ENCODE data around the gene GALNT9.

The GALNT9 gene

GRCh38 chr12:132325733-132326130 is 3.7 kb downstream of the GALNT9 start:
- DNase-seq (ENCODE audit: low spot score), result no peak

DNA sequence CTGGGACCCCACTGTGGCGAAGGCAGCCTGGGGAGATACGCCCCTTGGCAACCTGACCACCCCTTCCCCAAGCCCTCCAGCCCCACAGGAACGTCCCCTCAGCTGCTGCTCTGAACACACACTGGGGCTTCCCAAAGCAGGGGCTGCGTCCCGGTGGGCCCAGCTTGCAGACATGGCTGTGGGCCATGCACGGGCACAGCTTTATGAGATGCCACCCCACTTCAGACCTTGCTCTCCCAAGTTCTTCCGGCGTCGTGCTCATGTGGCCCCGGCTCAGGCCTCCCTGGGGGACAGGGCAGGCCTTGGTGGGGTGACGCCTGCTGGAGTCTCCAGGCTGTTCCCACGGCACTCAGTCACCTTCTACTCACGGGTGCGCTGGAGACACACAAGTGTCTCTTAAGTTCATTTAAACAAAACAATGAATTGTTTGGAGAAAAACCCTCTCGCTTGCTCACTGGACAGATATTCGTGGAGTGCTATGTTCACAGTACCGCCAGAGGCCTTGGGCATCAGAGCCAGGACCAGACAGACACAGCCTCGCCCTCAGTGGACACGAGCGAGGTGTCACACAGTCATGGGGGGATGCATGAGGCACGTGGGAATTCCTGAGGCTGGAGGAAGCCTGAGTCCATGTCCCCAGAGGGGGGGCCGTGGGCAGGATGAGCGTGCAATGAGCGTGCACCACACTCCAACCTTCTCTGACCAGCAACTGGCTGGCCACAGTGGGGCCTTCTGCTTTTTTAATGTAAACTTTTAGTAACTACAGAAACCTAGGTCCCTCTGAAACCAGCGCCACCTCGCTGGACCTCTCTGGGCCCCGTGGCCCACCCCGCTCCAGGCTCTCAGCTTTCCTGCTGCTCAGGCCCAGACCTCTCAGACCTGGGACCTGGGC is 4.3 kb downstream of the GALNT9 start:
- no peak for DNase-seq (ENCODE audit: low spot score)

DNA sequence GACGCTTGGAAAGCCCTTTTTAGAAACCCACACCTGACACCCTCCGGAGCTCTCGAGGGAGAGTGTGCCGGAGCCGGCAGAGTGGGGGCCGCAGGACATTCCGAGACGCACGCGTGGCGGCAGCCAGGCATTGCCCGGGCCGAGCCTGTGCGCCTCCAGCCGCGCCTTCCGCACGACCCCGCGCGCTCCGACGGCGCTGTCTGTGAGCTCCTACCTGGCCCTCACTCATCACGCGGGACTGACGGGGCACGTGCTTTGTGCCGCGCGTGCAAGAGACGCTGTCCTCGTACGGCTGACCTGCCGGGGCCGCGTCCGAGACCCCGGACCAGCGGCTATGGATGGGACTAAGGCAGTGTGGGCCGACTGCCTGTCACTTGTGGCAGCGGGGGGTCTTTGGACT is 5.2 kb downstream of the GALNT9 start:
- no peak for DNase-seq (ENCODE audit: low spot score)

DNA sequence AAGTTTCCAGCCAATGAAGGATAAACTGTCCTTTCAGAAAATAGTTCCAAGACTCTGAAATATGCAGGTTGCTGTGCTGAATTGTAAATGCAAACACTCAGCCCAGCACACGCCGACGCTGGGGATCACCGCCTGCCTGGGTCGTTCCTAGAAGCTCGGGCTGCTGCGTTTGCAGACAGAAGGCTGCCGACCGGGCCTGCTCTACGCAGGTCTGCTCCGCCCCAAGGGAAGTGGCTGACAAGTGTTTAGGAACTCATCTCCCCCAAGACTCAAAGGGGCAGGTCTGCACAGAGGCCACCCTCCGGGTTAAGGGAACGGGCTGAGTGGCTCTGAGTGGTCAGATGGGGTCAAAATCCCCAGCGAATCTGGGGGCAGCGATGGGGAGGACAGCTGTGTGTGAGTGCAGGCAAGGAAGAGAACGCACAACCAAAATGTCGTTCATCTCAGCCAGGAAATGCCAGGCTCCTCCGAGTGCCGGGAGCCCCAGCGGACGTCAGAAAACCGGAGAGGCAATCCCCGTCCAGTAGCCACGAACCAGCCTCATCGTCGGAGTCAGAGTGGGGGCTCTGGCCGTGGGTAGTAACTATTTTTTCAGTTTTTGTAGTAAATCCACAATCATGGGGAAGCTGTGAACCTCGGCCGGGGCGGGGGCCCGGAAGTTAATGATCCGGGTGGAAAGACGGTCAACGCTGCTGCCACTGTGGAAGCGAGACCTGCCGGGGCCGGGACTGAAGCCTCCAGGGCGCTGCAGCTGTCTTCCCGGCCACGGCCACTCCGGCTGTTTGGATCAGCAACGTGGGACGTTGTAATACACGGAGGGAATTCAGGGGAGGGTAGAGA is 6.0 kb downstream of the GALNT9 start:
- no peak for DNase-seq (ENCODE audit: low spot score)

GRCh38 chr12:132322206-132323132 is 6.9 kb downstream of the GALNT9 start:
- DNase-seq (ENCODE audit: low spot score), result no peak

- no peak for DNase-seq (ENCODE audit: low spot score)
Observed at GRCh38 chr12:132321321-132322118, 7.9 kb downstream of the GALNT9 start.

GRCh38 chr12:132320767-132321211 is 8.6 kb downstream of the GALNT9 start:
- DNase-seq (ENCODE audit: low spot score), result no peak

DNA sequence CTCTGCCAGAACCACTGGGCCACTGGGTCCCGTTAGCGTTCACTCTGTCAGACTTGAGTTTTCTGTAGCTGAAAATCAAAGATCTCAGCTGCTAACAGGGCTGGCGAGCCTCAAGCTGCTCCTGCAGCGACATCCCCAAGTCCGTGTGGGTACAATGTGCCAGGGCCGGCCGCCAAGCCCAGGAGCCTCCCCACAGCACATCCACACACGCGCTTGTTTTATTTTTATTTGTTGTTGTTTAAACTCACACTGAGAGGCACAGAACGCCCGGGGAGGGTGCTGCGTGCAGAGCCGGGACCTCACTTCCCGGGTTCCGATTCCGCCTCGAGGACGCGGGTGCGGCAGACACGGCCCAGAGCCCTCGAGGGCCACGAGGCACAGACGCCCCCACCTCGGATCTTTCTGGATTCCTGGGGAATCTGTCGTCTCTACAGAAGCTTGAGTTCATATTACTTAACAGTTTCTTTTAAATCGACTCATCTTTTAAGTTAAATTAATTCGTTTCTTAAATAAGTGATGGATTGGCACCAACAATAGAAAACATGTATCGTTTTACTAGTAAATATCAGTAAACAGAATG is 9.3 kb downstream of the GALNT9 start:
- no peak for DNase-seq (ENCODE audit: low spot score)

DNA sequence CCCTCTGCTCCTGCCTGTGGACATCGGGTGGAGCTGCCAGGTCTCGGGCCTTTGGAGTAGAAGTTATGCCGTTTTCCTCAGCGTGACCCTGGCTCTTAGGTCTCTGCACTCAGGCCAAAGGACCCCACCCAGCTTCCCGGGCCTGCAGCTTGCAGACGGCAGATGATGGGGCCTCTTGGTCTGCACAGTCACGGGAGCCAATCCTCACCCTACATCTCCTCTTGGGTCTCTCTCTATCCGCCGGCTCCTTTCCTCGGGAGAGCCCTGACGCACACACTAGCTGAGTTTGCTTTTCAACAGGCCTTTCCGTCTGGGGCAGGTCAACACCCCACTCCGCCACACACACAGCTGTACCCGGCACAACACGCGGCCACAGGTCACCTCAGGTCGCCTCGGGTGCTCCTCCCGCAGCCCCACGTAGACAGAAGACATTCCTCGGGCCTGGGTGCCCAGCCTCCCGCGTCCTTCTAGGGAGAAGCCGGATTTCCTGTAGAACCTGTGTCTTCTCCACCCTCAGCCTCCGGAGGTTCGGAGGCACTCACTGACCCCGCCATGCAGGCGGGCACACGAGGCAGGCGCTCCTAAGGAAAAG is 9.9 kb downstream of the GALNT9 start:
- no peak for DNase-seq (ENCODE audit: low spot score)

GRCh38 chr12:132318618-132319033 is 10.8 kb downstream of the GALNT9 start:
- DNase-seq (ENCODE audit: low spot score), result no peak

DNA sequence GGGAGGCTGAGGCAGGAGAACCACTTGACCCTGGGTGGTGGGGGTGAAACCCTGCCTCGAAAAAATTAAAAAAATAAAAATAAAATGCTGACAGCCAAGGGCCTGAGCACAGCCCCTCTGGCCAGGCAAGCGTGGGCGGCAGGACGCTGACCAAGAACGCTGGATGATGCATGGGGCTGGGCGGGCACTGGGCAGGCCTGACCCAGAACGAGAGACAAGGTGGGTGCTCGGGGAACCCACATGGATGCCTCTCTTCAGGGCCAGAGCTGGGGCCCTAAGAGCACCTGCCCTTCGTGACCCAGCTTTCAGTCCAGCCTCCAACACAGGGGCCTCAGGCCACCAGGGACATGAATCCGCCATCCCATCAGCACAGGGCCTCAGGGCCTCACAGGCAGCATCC is 11.3 kb downstream of the GALNT9 start:
- no peak for DNase-seq (ENCODE audit: low spot score)

GRCh38 chr12:132317233-132317938 is 12.0 kb downstream of the GALNT9 start:
- DNase-seq (ENCODE audit: low spot score), result no peak

DNA sequence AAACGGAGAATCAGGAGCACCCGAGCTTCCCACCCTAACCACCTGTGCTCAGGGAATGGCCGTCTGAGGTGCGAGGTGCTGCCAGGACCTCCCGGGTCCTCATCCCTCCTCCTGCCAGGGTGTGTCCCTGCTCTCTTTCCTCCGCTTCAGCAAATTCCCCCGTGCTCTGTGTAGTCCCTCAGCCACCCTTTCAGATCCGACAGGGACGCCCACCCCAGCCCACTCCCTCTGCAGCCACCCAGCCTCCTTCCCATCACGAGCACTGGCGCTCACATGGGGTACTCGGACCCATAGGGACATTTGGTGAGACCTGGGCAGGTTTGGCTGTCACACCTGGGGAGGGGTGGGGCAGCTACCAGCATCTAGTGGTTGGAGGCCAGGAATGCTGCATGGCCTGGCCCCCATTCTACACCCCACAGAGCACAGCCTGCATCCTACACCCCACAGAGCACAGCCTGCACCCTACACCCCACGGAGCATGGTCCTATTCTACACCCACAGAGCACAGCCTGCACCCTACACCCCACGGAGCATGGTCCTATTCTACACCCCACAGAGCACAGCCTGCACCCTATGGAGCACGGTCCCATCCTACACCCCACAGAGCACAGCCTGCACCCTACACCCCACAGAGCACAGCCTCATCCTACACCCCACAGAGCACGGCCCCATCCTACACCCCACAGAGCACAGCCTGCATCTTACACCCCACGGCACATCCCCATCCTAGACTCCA is 12.7 kb downstream of the GALNT9 start:
- DNase-seq (ENCODE audit: low spot score), result no peak

GRCh38 chr12:132315951-132316350 is 13.4 kb downstream of the GALNT9 start:
- DNase-seq (ENCODE audit: low spot score), result no peak

DNA sequence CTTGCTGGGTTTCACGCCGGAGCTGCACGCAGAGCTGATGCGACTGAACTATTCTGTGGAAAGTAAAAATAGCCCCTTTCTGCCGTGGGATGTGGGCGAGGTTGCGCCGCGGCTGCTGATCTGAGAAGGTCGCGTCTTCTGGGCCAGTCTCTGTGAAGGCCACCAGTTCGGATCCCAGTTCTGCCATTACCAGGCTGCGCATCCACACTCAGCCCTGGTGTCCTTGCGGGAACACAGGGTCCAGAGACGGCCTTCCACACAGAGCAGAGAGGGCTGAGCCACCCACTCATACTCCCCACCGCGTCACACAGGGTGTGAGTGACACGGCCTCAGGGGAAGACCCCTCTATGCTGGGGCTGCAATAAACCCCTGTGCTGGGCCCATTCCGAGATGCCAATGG is 13.9 kb downstream of the GALNT9 start:
- no peak for DNase-seq (ENCODE audit: low spot score)

GRCh38 chr12:132314516-132315233 is 14.7 kb downstream of the GALNT9 start:
- no peak for DNase-seq (ENCODE audit: low spot score)

DNA sequence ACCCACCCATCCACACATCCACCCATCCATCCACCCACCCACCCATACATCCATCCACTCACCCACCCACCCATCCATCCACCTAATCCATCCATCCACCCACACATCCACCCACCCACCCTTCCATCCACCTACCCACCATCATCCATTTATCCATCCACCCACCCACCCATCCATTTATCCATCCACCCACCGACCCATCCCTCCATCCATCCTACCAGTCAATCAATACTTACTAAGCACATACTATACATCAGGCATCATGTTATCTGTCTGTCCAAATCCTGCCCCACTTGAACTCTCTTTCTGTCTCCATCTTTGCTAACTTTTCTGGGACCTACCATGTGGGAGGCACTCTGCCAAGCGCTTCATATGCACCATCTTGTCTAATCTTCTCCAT is 15.4 kb downstream of the GALNT9 start:
- DNase-seq (ENCODE audit: low spot score), result no peak

- no peak for DNase-seq (ENCODE audit: low spot score)
Observed at GRCh38 chr12:132313182-132313581, 16.2 kb downstream of the GALNT9 start.
